Astrocyte of the cerebellum (primary cell): ENCODE data around the gene CAMTA1.

Source experiments
- DNase-seq: peaks from one replicate; pipeline ENCODE4 v3.0.0-alpha.2; 2011; ENCODE audit warnings: low read depth
- H3K4me3 ChIP-seq: 2 replicates; pipeline ENCODE4 v1.5.1; 2011; ENCODE audit warnings: mild to moderate bottlenecking, low read depth, low read length, moderate library complexity
- CTCF ChIP-seq: IDR thresholded peaks from 2 replicates; pipeline ENCODE4 v1.5.1; 2012; ENCODE audit warnings: low read length, low read depth, moderate library complexity, mild to moderate bottlenecking; ENCODE audit errors: missing control alignments
- in situ Hi-C: cut with HindIII; loops from 2 replicates; pipeline ENCODE4 v1.10.0; 2017; ENCODE audit warnings: low sequenced_read_pairs

Gene CAMTA1

DNA sequence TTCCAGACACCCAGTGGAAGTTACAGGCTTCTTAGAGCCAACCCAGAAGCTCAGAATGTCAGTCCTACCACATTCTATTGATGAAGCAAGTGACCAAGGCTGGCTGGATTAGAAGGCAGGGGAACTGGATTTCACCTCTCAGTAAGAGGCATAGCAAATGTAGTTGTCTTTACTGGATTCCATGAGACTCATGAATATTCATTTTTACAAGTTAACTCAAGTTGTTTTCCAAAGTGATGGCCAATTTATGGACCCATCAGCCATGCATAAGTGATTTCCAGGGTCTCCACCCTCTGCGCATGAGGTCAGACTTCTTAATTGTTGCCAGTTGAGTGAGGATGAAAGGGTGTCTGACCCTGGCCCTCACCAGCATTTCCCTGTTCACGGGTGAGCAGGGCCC is 559.0 kb downstream of the CAMTA1 start:
- DNase-seq, result no peak
- no peak overlapping the region for H3K4me3 ChIP-seq
- TF ChIP-seq CTCF, result no peak
- in situ Hi-C loops, result no loop called here

DNA sequence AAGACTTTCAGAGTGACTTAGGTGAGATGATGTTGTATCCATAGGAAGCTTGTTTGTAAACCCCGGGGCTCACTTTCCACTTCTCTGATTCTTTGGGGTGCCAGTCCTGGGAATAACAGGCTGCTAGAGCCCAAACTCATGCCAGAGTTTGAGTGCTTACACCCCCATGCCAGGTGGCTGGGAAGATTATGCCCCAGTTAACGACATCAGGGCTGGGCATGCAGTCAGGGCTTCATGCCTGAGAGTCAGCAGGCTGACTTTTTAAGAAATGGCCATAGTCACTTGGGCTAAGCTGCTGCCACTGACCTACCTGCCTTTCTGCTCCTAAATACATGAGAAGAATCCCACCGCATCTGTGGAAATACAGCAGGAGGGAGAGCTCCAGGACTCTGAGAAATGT is 560.3 kb downstream of the CAMTA1 start:
- TF ChIP-seq CTCF, result no peak
- no peak overlapping the region for H3K4me3 ChIP-seq
- in situ Hi-C loops, result no loop called here
- no peak for DNase-seq

DNA sequence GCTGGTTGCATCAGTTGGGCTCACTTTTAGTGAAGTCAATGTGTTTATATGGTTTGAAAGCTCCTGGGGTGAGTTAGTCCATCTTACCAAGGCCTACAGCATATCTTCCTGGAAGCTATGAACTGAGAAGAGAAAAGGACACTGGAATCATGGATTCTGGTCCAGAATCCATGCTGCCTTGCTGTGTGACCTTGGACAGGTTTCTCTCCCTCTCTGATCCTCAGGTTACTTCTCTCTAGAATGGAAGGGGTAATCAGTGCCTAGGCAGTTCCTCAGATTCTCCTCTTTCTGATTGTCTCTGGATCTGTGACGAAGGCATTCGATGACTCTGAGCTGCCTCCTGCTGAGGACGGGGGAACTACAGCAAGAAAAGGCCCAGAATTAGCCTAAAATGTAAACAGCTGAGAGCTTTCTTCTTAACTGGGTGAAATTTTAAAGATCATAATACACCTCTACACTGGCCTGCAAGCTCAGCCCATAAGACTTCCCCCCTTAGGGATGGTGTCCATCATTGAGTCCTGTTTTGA is 560.9 kb downstream of the CAMTA1 start:
- DNase-seq, result no peak
- in situ Hi-C loops, result no loop called here

DNA sequence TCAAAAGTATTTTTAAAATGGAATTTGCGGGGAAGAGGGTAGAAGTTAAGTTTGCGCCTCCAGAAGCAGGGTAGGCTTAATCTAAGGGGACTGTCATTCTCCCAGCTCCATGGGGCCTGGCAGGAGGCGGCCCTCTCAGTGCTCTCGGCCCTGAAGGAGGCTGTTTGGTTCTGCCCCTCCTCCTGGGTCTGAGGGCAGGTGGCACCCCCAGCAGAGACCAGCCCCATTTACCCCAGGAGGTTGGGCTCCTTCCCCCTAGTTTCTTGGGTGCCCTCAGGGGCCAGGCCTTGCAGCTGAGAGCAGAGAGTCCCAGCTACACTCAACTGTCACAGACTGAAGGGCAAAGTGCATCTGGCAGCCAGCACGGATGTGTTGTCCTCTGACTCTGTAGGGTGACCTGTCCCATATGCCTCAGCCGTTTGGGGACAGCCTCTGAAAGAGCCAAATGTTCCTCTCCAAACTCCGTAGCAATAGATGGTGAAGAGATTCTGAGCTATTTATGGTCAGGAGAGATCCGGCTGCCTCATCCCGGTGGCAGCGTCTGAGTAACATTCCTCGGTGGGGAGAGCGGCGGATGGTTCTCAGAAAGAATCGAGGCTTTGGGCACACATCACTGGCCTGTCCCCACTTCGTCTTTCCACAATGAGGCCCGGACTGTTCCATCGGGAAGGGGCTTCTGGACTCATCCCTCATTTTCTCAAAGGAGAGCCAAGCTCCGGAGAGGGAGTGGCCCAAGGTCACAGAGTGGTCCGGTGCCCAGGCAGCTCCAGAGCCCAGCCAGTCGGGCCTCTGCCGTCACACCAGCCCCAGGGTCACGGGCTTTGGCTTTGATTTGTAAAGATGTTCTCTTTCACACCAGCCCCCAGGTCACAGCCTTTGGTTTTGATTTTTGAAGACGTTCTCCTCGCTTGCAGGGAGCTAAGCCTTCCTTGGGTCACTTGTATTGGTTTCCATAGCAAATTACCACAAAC is 561.6 kb downstream of the CAMTA1 start:
- TF ChIP-seq CTCF, result no peak
- in situ Hi-C loops, result no loop called here
- no peak for DNase-seq
- no peak overlapping the region for H3K4me3 ChIP-seq

More for the DNA sequence above, 560.9 kb downstream of the CAMTA1 start:
- peak; percentile 4 for TF ChIP-seq CTCF
- no peak overlapping the region for H3K4me3 ChIP-seq

- no peak for TF ChIP-seq CTCF
- DNase-seq, result no peak
- H3K4me3 ChIP-seq, result no peak overlapping the region
- in situ Hi-C loops, result no loop called here
Observed at GRCh38 chr1:7348073-7348472, 562.8 kb downstream of the CAMTA1 start.

DNA sequence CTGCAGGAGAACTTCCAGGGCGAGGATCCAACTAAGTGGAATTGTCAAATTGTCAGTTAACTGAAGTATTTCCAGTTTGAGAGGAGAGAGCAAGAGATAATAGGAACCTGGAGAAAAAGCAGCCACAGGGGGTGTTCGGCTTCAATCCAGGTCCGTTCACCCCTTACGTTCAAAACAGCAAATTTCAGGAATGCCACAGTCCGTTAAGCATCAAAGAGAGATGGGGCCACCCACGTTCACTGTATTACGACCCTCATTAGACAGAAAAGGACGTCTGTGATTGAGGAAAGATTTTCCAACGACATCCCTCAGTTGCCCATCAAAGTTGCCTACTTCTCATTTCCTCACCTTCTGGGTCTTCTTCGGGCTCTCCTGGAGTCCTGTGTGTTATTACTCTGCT is 563.3 kb downstream of the CAMTA1 start:
- H3K4me3 ChIP-seq, result no peak overlapping the region
- in situ Hi-C loops, result no loop called here
- no peak for TF ChIP-seq CTCF

More for the DNA sequence above, 563.3 kb downstream of the CAMTA1 start:
- no peak for DNase-seq
